ENCODE measurements around the gene UBXN11.

The UBXN11 gene

GRCh38 chr1:26306290-26307229 lies at the start of gene UBXN11:
UBXN11 (minus strand) TSS chr1:26306636; CDS start chr1:26302883, 3,753 bp downstream.
- Histone ChIP-seq H3K9ac (ENCODE audit: low read length) (peak within 1 kb of the TSS; percentile 96), H3K4me1 (ENCODE audit: low read length) (peaks cover 13% of the 10 kb centered on the region), H3K4me2 (ENCODE audit: low read length) (peak within 1 kb of the TSS; percentile 95), H3K36me3 (replicated peaks; ENCODE audit: low read depth, low read length) (no peaks in the 10 kb centered on the region), H3K9me3 (ENCODE audit: insufficient read depth, low read length) (no peaks in the 10 kb centered on the region), H3K27ac (ENCODE audit: low read length) (peak within 1 kb of the TSS; percentile 74), H3K27me3 (ENCODE audit: low read depth, low read length) (no peaks in the 10 kb centered on the region), H2AFZ (ENCODE audit: low read depth, low read length) (peak within 1 kb of the TSS; percentile 81), H3K79me2 (ENCODE audit: low read length) (no peaks in the 10 kb centered on the region), H3K4me3 (ENCODE audit: low read length) (peak within 1 kb of the TSS; percentile 93), H4K20me1 (ENCODE audit: insufficient read depth, low read length) (no peaks in the 10 kb centered on the region)
- TF ChIP-seq CTCF (IDR thresholded peaks at IDR 0.05; ENCODE audit: low read depth, low read length), result no peak
- no peak for TF ChIP-seq EZH2phosphoT487 (IDR thresholded peaks at IDR 0.05; ENCODE audit: low read depth)

DNA sequence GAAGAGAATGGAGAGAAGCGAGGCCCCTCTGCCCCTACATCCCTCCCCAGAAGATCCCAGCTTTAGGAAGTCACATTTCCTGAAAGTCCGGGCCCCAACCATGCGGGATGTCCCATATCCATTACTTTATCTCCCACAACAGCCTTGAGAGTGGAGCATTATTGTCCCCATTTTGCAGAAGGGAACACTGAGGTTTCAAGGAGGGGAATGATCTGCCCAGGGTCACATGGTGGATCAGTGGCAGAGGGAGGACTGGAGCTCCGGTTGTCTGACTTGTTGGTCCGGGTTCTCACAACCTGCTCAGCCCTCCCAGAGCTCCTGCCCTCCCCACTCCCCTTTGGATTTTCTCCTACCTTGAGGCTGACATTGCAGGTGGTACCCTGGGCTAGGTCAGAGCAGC lies 49.7 kb upstream of the UBXN11 start:
- Histone ChIP-seq H3K79me2 (ENCODE audit: low read length) (no peaks in the 10 kb centered on the region), H2AFZ (ENCODE audit: low read depth, low read length) (no peak overlapping the region), H3K4me3 (ENCODE audit: low read length) (no peak overlapping the region), H3K9me3 (ENCODE audit: insufficient read depth, low read length) (no peaks in the 10 kb centered on the region), H3K9ac (ENCODE audit: low read length) (no peak overlapping the region), H3K27ac (ENCODE audit: low read length) (no peak overlapping the region), H3K4me2 (ENCODE audit: low read length) (no peak overlapping the region), H3K27me3 (ENCODE audit: low read depth, low read length) (no peaks in the 10 kb centered on the region), H3K4me1 (ENCODE audit: low read length) (no peaks in the 10 kb centered on the region), H4K20me1 (ENCODE audit: insufficient read depth, low read length) (no peaks in the 10 kb centered on the region), H3K36me3 (replicated peaks; ENCODE audit: low read depth, low read length) (no peaks in the 10 kb centered on the region)
- no peak for TF ChIP-seq CTCF (IDR thresholded peaks at IDR 0.05; ENCODE audit: low read depth, low read length)
- no peak for TF ChIP-seq EZH2phosphoT487 (IDR thresholded peaks at IDR 0.05; ENCODE audit: low read depth)

DNA sequence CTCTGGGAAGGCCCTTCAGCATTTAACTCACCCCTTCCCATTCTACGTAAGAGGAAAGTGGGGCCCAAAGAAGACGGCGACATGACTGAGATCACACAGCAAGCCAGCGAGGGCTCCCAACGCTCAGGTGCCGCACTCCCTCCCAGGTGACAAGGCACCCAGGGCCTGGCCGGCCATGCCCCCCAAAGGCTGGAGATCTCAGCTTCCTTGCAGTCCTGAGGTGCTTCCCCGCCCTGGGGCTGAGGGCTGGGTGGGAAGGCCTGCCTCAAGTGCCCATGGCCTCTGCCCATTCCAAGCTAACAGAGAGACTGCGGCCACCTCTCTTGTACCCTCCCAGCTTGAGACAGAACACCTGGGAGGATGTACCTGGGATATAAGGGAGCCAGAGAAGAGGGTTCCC lies 48.5 kb upstream of the UBXN11 start:
- Histone ChIP-seq H3K9me3 (ENCODE audit: insufficient read depth, low read length) (no peaks in the 10 kb centered on the region), H3K4me3 (ENCODE audit: low read length) (no peak overlapping the region), H3K4me1 (ENCODE audit: low read length) (no peaks in the 10 kb centered on the region), H3K79me2 (ENCODE audit: low read length) (no peaks in the 10 kb centered on the region), H3K4me2 (ENCODE audit: low read length) (no peak overlapping the region), H2AFZ (ENCODE audit: low read depth, low read length) (no peak overlapping the region), H3K27me3 (ENCODE audit: low read depth, low read length) (no peaks in the 10 kb centered on the region), H3K36me3 (replicated peaks; ENCODE audit: low read depth, low read length) (no peaks in the 10 kb centered on the region), H4K20me1 (ENCODE audit: insufficient read depth, low read length) (no peaks in the 10 kb centered on the region), H3K27ac (ENCODE audit: low read length) (no peak overlapping the region), H3K9ac (ENCODE audit: low read length) (no peak overlapping the region)
- TF ChIP-seq EZH2phosphoT487 (IDR thresholded peaks at IDR 0.05; ENCODE audit: low read depth) (no peak), CTCF (IDR thresholded peaks at IDR 0.05; ENCODE audit: low read depth, low read length) (no peak)

- H4K20me1 ChIP-seq (ENCODE audit: insufficient read depth, low read length), result no peaks in the 10 kb centered on the region
- H3K27ac ChIP-seq (ENCODE audit: low read length), result no peak within 1 kb of the TSS
- TF ChIP-seq EZH2phosphoT487 (IDR thresholded peaks at IDR 0.05; ENCODE audit: low read depth) (no peak), CTCF (IDR thresholded peaks at IDR 0.05; ENCODE audit: low read depth, low read length) (no peak)
- H3K4me1 ChIP-seq (ENCODE audit: low read length), result no peaks in the 10 kb centered on the region
- H3K27me3 ChIP-seq (ENCODE audit: low read depth, low read length), result no peaks in the 10 kb centered on the region
- no peaks in the 10 kb centered on the region for H3K9me3 ChIP-seq (ENCODE audit: insufficient read depth, low read length)
- H3K4me3 ChIP-seq (ENCODE audit: low read length), result no peak within 1 kb of the TSS
- H3K36me3 ChIP-seq (replicated peaks; ENCODE audit: low read depth, low read length), result no peaks in the 10 kb centered on the region
- H3K4me2 ChIP-seq (ENCODE audit: low read length), result no peak within 1 kb of the TSS
- H2AFZ ChIP-seq (ENCODE audit: low read depth, low read length), result no peak within 1 kb of the TSS
- no peak within 1 kb of the TSS for H3K9ac ChIP-seq (ENCODE audit: low read length)
- no peaks in the 10 kb centered on the region for H3K79me2 ChIP-seq (ENCODE audit: low read length)
Observed at GRCh38 chr1:26353976-26354820, 47.8 kb upstream of the UBXN11 start, which contains the start of gene CRYBG2. CRYBG2 (minus strand) TSS chr1:26354130; CDS start chr1:26346657, 7,473 bp downstream.

All from OCI-LY3 (cell line).